ENCODE measurements around the gene CDC20B. TPM values are rescaled to one million over a fixed set of nuclear protein-coding genes. Genes with fewer than 3 reads are reported as not detected.

The CDC20B gene
- total RNA-seq, 4 donors from 2014 or later, result not detected

DNA sequence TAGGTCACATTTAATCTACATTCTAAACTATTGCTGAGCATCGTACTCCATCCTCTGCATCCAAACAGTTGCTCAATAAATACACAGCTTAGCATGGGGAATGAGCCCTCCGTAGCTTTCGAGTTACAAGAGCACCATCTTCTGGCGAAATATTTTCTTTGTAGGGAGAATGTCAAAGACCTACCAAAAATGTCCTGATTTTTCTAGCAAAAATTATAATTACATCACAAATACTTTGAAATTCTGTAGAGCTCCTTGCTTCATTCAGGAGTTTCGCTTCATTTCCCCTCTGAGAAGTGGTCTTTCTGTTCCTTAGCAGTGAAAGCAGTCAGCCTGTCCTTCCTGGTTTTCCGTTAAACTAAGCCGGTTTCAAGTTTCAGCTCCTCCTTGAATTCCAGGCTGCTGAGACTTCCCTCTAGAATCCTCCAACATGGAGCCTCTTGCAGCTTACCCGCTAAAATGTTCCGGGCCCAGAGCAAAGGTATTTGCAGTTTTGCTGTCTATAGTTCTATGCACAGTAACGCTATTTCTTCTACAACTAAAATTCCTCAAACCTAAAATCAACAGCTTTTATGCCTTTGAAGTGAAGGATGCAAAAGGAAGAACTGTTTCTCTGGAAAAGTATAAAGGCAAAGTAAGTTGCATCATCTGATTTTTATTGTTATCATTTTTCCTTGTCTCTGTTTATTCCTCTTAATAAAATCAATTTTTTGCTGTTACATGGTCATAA, 13.0 kb downstream of the CDC20B start, which contains the start of gene GPX8:
GPX8 (plus strand) TSS at position 409 of the 730 bp plus-strand sequence; CDS start at position 431, 22 bp downstream.
- TF ChIP-seq, protein P1, sequence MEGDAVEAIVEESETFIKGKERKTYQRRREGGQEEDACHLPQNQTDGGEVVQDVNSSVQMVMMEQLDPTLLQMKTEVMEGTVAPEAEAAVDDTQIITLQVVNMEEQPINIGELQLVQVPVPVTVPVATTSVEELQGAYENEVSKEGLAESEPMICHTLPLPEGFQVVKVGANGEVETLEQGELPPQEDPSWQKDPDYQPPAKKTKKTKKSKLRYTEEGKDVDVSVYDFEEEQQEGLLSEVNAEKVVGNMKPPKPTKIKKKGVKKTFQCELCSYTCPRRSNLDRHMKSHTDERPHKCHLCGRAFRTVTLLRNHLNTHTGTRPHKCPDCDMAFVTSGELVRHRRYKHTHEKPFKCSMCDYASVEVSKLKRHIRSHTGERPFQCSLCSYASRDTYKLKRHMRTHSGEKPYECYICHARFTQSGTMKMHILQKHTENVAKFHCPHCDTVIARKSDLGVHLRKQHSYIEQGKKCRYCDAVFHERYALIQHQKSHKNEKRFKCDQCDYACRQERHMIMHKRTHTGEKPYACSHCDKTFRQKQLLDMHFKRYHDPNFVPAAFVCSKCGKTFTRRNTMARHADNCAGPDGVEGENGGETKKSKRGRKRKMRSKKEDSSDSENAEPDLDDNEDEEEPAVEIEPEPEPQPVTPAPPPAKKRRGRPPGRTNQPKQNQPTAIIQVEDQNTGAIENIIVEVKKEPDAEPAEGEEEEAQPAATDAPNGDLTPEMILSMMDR (IDR thresholded peaks at IDR 0.05; ENCODE audit: low read depth), result no peak

DNA sequence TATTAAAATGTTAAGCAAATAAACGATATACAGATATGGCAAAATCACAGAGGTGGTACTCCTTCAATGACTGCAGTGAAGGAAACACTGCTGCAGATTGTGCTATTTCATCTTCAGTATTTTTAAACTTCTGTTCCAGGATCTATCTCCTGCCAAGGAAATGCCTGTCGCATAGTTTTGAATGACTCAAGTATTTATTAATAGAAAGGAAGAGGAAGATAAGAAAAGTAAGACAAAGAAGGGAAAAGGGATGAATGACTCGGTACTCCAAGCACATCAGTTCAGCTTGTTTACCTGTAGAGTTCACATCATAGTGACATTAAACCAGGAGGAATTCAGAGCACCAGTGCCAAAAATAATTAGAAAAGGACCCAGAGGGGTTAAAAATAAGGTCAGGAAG, 18.1 kb downstream of the CDC20B start:
- TF ChIP-seq, protein P1 (IDR thresholded peaks at IDR 0.05; ENCODE audit: low read depth), result no peak

DNA sequence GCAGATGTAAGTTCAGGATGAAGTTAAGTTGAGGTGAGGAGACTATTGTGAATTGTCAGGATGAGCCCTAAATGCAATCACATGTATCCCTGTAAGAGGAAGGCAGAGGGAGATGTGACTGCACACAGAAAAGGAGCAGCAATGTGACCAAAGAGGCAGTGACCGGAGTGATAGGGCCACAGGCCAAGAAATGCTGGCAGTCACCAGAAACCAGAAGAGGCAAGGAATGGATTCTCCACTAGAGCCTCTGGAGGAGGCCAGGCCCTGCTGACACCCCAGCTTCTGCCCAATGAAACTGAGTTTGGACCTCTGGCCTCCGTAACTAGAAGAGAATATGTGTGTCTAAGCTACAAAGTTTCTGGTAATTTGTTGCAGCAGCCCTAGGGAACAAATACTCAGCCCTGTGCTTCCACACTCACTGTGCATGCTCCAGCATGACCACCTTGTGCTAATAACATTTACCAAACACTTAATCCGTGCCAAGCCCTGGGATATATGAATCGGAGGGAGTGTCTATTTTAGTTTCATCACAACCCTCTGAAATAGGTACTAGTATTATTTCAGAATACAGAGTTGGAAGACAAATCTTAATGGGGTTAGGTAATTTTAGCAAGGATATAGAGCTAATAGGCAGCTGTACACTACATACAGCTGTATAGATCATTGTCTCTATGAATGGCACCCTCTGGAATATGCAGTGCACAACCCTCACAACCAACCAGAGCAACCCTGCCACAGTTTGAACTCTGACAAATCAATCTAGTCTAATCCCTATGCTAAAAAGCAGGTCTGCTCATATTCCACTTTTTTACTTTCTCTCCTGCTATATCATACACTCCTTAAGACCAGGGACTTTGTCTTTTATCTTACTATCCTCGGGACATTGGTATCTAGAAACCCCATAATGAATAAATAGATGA, 20.8 kb downstream of the CDC20B start:
- TF ChIP-seq, protein P1 (IDR thresholded peaks at IDR 0.05; ENCODE audit: low read depth), result no peak

DNA sequence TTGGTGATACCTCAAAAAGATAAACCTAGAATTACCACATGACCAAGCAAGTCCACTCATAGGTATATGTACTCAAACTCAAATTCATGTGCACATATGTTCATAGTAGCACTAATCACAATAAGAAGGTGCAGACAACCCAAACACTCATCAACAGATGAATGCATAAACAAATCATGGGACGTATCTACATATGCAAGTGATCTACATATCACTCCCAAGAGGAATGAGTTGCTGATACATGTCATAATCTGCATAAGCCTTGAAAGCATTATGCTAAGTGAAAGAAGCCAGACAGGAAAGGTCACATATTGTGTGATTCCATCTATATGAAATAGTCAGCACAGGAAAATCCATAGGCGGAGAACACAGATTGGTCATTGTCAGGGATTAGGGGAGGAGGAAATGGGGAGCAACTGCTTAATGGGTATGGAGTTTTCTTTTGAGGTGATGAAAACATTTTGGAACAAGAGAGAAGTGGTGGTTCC, 23.6 kb downstream of the CDC20B start:
- TF ChIP-seq, protein P1 (IDR thresholded peaks at IDR 0.05; ENCODE audit: low read depth), result no peak

DNA sequence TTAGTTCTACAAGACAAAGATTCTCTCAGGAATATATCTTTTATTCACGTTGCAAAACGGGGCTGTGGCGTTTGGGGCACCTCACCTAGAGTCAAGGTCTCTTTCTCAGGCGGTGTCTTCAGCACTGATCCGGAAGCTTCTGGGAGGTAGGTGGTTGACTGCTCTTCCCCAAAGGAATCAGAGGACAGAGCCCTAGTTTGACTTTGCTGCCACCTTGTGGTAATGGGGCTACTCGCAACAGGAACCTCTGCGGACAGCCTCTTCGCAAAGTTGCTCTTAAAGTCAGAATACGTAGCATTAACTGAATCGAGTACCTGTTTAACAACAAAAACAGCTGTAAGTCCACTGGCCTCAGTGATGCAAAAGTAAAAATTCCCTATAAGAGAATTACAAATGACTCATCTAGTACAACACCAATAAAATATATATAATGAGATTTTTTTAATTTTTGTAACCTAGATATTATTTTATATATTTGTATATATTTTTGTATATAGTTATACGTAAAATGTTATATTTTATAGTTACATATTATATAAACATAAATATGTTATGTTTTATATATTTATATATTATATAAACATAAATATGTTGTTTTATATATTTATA, 26.3 kb downstream of the CDC20B start:
- TF ChIP-seq, protein P1 (IDR thresholded peaks at IDR 0.05; ENCODE audit: low read depth), result no peak

DNA sequence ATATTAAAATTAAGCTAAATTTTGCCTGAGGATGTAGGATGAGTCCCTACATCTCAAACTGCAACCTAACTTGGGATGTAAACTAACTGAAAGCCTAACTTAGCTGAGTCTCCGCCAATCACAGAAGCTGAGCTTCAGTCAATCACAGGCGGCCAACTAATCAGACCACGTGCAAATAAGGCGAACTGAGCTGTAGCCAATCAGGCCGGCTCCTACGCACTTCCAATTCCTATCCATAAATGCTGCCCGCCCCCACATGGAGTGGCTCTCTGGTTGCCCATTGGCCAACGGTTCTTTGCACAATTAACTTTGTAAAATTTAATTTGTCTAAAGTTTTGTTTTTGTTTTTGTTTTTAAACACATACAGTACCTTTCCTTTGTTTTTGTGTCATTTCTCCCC, 26.9 kb downstream of the CDC20B start:
- TF ChIP-seq, protein P1 (IDR thresholded peaks at IDR 0.05; ENCODE audit: low read depth), result no peak
